Left lung (tissue), 10 donors: ENCODE measurements around the gene RPL37A. TPM values are rescaled to one million over a fixed set of nuclear protein-coding genes. Genes with fewer than 3 reads are reported as not detected.

Source experiments
- ATAC-seq: fragments of 200-7000 bp; cut with Tn5 transposase; one replicate; pipeline ENCODE4 v1.9.1; 2020; ENCODE audit warnings: moderate library complexity
- DNase-seq, 4 donors: peaks; one replicate each; pipeline ENCODE4 v3.0.0-alpha.2; 2013 to 2020
- H3K27ac ChIP-seq, 2 donors: fragments of 200-600 bp; sonication (generic) in 1 of 2; one replicate each; pipeline versions ENCODE4 v1.5.0 to v1.8.0; 2020 to 2021
- H3K27me3 ChIP-seq, 2 donors: fragments of 200-600 bp; sonication (generic) in 1 of 2; one replicate each; pipeline versions ENCODE4 v1.5.0 to v1.8.0; 2020 to 2021
- H3K36me3 ChIP-seq, 2 donors: fragments of 200-600 bp; sonication (generic) in 1 of 2; one replicate each; pipeline versions ENCODE4 v1.5.0 to v1.8.0; 2020 to 2021
- H3K4me1 ChIP-seq, 2 donors: fragments of 200-600 bp; one replicate each; pipeline ENCODE4 v1.8.0; 2021
- H3K4me3 ChIP-seq, 2 donors: fragments of 200-600 bp; sonication (generic) in 1 of 2; one replicate each; pipeline versions ENCODE4 v1.5.0 to v1.8.0; 2020 to 2021; ENCODE audit warnings: mild to moderate bottlenecking in 1 of 2
- H3K9me3 ChIP-seq, 2 donors: fragments of 200-600 bp; sonication (generic) in 1 of 2; one replicate each; pipeline versions ENCODE4 v1.5.0 to v1.8.0; 2020 to 2021
- CTCF ChIP-seq, 2 donors: fragments of 200-600 bp; sonication (generic) in 1 of 2; IDR thresholded peaks; one replicate each; pipeline versions ENCODE4 v1.5.0 to v1.8.0; 2021; ENCODE audit warnings: antibody characterized with exemption in 2 of 2
- intact Hi-C, 2 donors: fragments of 100-400 bp; cut with DNase I; formaldehyde crosslinking; loops; one replicate each; pipeline versions ENCODE4 v1.11.2 to v1.14.2; 2022
- polyA plus RNA-seq, 6 donors: library from polyadenylated mRNA; unstranded; fragments of 120-200 nt; gene quantifications; one replicate each; pipeline ENCODE4 v1.2.1, GENCODE V29; 2013; ENCODE audit not compliant: insufficient read length in 6 of 6
- total RNA-seq, 2 donors: library from RNA; stranded (reverse); fragmentation: NEBNext Ultra II Directional; extraction: Animal tissue kit (Norgen Biotek cat#: 25700); gene quantifications; one replicate each; pipeline ENCODE4 v1.2.1, GENCODE V29; 2021
- donor health status: DM: no; HTN: yes; CAD: no.
- donor health status: DM: no; HTN: no; CAD: no.

Gene RPL37A
- total and polyA plus RNA-seq, 8 donors = 1,937 to 3,203 (median 2,820) TPM

- peaks cover 0 to 3% of the 10 kb centered on the region in 2 donors for H3K9me3 ChIP-seq
- H3K27ac ChIP-seq = no peak overlapping the region
- ATAC-seq (no peak), DNase-seq (no peak)
- intact Hi-C loops = no loop called here
- H3K4me3 ChIP-seq = no peak overlapping the region
- TF ChIP-seq CTCF (IDR thresholded peaks at IDR 0.05) = no peak
- H3K36me3 ChIP-seq = peaks cover 0 to 99% of the 10 kb centered on the region in 2 donors
- no peaks in the 10 kb centered on the region for H3K27me3 ChIP-seq
- no peaks in the 10 kb centered on the region for H3K4me1 ChIP-seq
Observed at GRCh38 chr2:216450784-216451183, 47.9 kb upstream of the RPL37A start.

GRCh38 chr2:216453955-216454614 is 44.6 kb upstream of the RPL37A start:
- Histone ChIP-seq H3K4me3 (no peak overlapping the region), H3K36me3 (peaks cover 0 to 68% of the 10 kb centered on the region in 2 donors), H3K27me3 (no peaks in the 10 kb centered on the region), H3K4me1 (no peaks in the 10 kb centered on the region), H3K27ac (no peak overlapping the region), H3K9me3 (no peaks in the 10 kb centered on the region)
- no peak for ATAC-seq
- DNase-seq = no peak
- intact Hi-C loops = no loop called here
- TF ChIP-seq CTCF (IDR thresholded peaks at IDR 0.05) = no peak

GRCh38 chr2:216463148-216463547 is 35.5 kb upstream of the RPL37A start:
- Histone ChIP-seq H3K4me1 (no peaks in the 10 kb centered on the region), H3K27ac (no peak overlapping the region), H3K27me3 (no peaks in the 10 kb centered on the region), H3K36me3 (peaks cover 0 to 45% of the 10 kb centered on the region in 2 donors), H3K9me3 (no peaks in the 10 kb centered on the region), H3K4me3 (no peak overlapping the region)
- intact Hi-C loops = no loop called here
- TF ChIP-seq CTCF (IDR thresholded peaks at IDR 0.05) = no peak
- DNase-seq (no peak), ATAC-seq (no peak)

GRCh38 chr2:216464104-216464720 is 34.4 kb upstream of the RPL37A start:
- no peaks in the 10 kb centered on the region for H3K27me3 ChIP-seq
- no peak for TF ChIP-seq CTCF (IDR thresholded peaks at IDR 0.05)
- no peaks in the 10 kb centered on the region for H3K9me3 ChIP-seq
- DNase-seq (no peak), ATAC-seq (no peak)
- peaks cover 0 to 55% of the 10 kb centered on the region in 2 donors for H3K36me3 ChIP-seq
- H3K27ac ChIP-seq = no peak overlapping the region
- H3K4me3 ChIP-seq = no peak overlapping the region
- intact Hi-C loops = no loop called here
- no peaks in the 10 kb centered on the region for H3K4me1 ChIP-seq

GRCh38 chr2:216465579-216466195 is 33.0 kb upstream of the RPL37A start:
- no peaks in the 10 kb centered on the region for H3K4me1 ChIP-seq
- DNase-seq = no peak
- H3K36me3 ChIP-seq = peaks cover 0 to 69% of the 10 kb centered on the region in 2 donors
- no peaks in the 10 kb centered on the region for H3K27me3 ChIP-seq
- no peaks in the 10 kb centered on the region for H3K9me3 ChIP-seq
- intact Hi-C loops = no loop called here
- no peak overlapping the region for H3K4me3 ChIP-seq
- ATAC-seq = no peak
- H3K27ac ChIP-seq = no peak overlapping the region
- no peak for TF ChIP-seq CTCF (IDR thresholded peaks at IDR 0.05)
